Ovary (tissue), 3 donors: ENCODE data around the gene TSSC4.

ENCODE experiments used
- POLR2A ChIP-seq: fragments of 450-650 bp; IDR thresholded peaks from one replicate; pipeline ENCODE4 v1.6.1; 2017; ENCODE audit warnings: antibody characterized with exemption, mild to moderate bottlenecking, moderate library complexity
- TF ChIP-seq, protein P1 (sequence below), 3 donors: fragments of 450-650 bp in 2 of 3; fragments of 200-600 bp in 1 of 3; IDR thresholded peaks; one replicate each; pipeline versions ENCODE4 v1.5.1 to v1.8.0; 2016 to 2022; ENCODE audit warnings: antibody characterized with exemption in 3 of 3, mild to moderate bottlenecking in 1 of 3
- donor health status: DM: no; HTN: no; CAD: no.

DNA sequence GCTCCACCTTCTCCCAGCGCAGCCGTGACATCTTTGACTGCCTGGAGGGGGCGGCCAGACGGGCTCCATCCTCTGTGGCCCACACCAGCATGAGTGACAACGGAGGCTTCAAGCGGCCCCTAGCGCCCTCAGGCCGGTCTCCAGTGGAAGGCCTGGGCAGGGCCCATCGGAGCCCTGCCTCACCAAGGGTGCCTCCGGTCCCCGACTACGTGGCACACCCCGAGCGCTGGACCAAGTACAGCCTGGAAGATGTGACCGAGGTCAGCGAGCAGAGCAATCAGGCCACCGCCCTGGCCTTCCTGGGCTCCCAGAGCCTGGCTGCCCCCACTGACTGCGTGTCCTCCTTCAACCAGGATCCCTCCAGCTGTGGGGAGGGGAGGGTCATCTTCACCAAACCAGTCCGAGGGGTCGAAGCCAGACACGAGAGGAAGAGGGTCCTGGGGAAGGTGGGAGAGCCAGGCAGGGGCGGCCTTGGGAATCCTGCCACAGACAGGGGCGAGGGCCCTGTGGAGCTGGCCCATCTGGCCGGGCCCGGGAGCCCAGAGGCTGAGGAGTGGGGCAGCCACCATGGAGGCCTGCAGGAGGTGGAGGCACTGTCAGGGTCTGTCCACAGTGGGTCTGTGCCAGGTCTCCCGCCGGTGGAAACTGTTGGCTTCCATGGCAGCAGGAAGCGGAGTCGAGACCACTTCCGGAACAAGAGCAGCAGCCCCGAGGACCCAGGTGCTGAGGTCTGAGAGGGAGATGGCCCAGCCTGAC is 2.5 kb downstream of the TSSC4 start:
- TF ChIP-seq, protein P1, sequence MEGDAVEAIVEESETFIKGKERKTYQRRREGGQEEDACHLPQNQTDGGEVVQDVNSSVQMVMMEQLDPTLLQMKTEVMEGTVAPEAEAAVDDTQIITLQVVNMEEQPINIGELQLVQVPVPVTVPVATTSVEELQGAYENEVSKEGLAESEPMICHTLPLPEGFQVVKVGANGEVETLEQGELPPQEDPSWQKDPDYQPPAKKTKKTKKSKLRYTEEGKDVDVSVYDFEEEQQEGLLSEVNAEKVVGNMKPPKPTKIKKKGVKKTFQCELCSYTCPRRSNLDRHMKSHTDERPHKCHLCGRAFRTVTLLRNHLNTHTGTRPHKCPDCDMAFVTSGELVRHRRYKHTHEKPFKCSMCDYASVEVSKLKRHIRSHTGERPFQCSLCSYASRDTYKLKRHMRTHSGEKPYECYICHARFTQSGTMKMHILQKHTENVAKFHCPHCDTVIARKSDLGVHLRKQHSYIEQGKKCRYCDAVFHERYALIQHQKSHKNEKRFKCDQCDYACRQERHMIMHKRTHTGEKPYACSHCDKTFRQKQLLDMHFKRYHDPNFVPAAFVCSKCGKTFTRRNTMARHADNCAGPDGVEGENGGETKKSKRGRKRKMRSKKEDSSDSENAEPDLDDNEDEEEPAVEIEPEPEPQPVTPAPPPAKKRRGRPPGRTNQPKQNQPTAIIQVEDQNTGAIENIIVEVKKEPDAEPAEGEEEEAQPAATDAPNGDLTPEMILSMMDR (IDR thresholded peaks at IDR 0.05), result no peak
- no peak for TF ChIP-seq POLR2A
